ENCODE measurements around the gene CELA2A. TPM values are rescaled to one million over a fixed set of nuclear protein-coding genes. Genes with fewer than 3 reads are reported as not detected.
"Not testable (repeated sequence)": the region's sequence is repeated elsewhere in the genome, so short reads cannot be mapped to it uniquely, and the experiment has no call there.

The CELA2A gene
- total and polyA plus RNA-seq, 4 donors, result 0.11 to 1.5 (median 0.20) TPM; not detected in 1

- not testable (repeated sequence) for DNase-seq; ATAC-seq (ENCODE audit: insufficient read depth, low FRiP score)
- WGBS, 2 donors, result 82 to 97% methylated on average over 5 of the region's 5 CpGs
These were observed 7.4 kb downstream of the CELA2A start for GRCh38 chr1:15463926-15464322.

DNA sequence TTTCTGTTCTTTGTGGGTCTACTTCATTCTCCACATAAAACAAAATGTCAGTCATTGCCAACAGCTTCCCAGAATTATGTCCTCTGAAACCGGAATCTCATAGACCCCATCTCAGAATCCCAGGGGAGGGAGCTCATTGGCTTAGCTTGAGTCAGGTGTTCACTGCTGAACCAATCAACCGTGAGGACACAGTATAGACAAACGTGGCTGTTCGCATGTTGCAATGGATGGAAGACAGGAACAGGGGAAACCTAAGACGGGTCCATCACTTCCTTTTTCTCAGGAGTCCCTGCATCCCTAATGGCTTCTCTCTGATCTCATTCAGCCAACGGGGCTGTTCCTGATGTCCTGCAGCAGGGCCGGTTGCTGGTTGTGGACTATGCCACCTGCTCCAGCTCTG, 9.1 kb downstream of the CELA2A start:
- DNase-seq, result no peak
- Histone ChIP-seq H3K36me3 (ENCODE audit: control insufficient read depth in 4 of 4, insufficient read depth in 4 of 4, low read length in 4 of 4) (no peaks in the 10 kb centered on the region), H3K27ac (ENCODE audit: low read depth in 1 of 2, low read length in 1 of 2) (no peak overlapping the region), H3K9me3 (ENCODE audit: control insufficient read depth in 4 of 4, insufficient read depth in 3 of 4, low read length in 3 of 4) (no peaks in the 10 kb centered on the region), H3K27me3 (ENCODE audit: control insufficient read depth in 3 of 3, insufficient read depth in 3 of 3, low read length in 2 of 3) (no peaks in the 10 kb centered on the region), H3K9ac (ENCODE audit: insufficient read depth in 1 of 2, low read length in 2 of 2) (no peak overlapping the region), H3K4me3 (no peak overlapping the region), H3K4me1 (ENCODE audit: control insufficient read depth in 5 of 5, insufficient read depth in 5 of 5, low read length in 5 of 5) (peaks cover 0 to 8% (median 0%) of the 10 kb centered on the region in 5 donors)
- TF ChIP-seq, protein P1, sequence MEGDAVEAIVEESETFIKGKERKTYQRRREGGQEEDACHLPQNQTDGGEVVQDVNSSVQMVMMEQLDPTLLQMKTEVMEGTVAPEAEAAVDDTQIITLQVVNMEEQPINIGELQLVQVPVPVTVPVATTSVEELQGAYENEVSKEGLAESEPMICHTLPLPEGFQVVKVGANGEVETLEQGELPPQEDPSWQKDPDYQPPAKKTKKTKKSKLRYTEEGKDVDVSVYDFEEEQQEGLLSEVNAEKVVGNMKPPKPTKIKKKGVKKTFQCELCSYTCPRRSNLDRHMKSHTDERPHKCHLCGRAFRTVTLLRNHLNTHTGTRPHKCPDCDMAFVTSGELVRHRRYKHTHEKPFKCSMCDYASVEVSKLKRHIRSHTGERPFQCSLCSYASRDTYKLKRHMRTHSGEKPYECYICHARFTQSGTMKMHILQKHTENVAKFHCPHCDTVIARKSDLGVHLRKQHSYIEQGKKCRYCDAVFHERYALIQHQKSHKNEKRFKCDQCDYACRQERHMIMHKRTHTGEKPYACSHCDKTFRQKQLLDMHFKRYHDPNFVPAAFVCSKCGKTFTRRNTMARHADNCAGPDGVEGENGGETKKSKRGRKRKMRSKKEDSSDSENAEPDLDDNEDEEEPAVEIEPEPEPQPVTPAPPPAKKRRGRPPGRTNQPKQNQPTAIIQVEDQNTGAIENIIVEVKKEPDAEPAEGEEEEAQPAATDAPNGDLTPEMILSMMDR (IDR thresholded peaks at IDR 0.05; ENCODE audit: control extremely low read depth, extremely low read depth), result no peak
- WGBS, 2 donors, result 60 to 70% methylated on average over 7 of the region's 7 CpGs
- ATAC-seq (ENCODE audit: insufficient read depth, low FRiP score), result no peak

More at GRCh38 chr1:15463926-15464322, 7.4 kb downstream of the CELA2A start:
- H3K9me3 ChIP-seq (ENCODE audit: control insufficient read depth in 4 of 4, insufficient read depth in 3 of 4, low read length in 3 of 4); H3K27me3 ChIP-seq (ENCODE audit: control insufficient read depth in 3 of 3, insufficient read depth in 3 of 3, low read length in 2 of 3); H3K27ac ChIP-seq (ENCODE audit: low read depth in 1 of 2, low read length in 1 of 2); H3K4me1 ChIP-seq (ENCODE audit: control insufficient read depth in 5 of 5, insufficient read depth in 5 of 5, low read length in 5 of 5); H3K9ac ChIP-seq (ENCODE audit: insufficient read depth in 1 of 2, low read length in 2 of 2); H3K36me3 ChIP-seq (ENCODE audit: control insufficient read depth in 4 of 4, insufficient read depth in 4 of 4, low read length in 4 of 4); H3K4me3 ChIP-seq: not testable (repeated sequence)

DNA sequence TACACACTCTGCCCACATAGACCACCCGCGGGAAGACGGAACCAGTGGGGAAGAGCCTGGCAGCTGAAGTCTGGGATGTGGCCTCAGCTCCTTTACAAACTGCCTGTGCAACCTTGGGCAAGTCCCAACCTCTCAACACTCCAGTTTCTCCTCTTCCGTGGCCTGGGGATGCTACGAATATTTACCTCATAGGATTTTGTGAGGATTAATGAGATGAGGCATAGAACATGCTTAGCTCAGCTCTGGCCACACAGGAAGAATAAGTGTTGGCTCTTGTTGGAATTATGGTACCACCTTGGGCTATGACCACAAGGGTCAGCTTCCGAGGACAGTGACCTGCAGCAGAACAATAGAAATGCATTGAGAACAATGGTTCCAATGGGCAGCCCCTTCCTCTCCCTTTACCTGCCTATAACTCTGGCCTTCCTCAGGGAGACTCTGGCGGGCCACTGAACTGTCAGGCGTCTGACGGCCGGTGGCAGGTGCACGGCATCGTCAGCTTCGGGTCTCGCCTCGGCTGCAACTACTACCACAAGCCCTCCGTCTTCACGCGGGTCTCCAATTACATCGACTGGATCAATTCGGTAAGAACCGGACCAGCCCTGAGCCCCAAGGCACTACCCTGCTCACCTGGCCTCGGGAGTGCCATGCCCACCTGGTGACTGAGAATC, 10.6 kb downstream of the CELA2A start:
- H3K36me3 ChIP-seq (ENCODE audit: control insufficient read depth in 4 of 4, insufficient read depth in 4 of 4, low read length in 4 of 4); H3K27ac ChIP-seq (ENCODE audit: low read depth in 1 of 2, low read length in 1 of 2); H3K4me3 ChIP-seq; H3K9ac ChIP-seq (ENCODE audit: insufficient read depth in 1 of 2, low read length in 2 of 2); ATAC-seq (ENCODE audit: insufficient read depth, low FRiP score); H3K9me3 ChIP-seq (ENCODE audit: control insufficient read depth in 4 of 4, insufficient read depth in 3 of 4, low read length in 3 of 4); H3K4me1 ChIP-seq (ENCODE audit: control insufficient read depth in 5 of 5, insufficient read depth in 5 of 5, low read length in 5 of 5); H3K27me3 ChIP-seq (ENCODE audit: control insufficient read depth in 3 of 3, insufficient read depth in 3 of 3, low read length in 2 of 3); DNase-seq: not testable (repeated sequence)
- WGBS, 2 donors, result 92 to 95% methylated on average over 22 of the region's 22 CpGs

DNA sequence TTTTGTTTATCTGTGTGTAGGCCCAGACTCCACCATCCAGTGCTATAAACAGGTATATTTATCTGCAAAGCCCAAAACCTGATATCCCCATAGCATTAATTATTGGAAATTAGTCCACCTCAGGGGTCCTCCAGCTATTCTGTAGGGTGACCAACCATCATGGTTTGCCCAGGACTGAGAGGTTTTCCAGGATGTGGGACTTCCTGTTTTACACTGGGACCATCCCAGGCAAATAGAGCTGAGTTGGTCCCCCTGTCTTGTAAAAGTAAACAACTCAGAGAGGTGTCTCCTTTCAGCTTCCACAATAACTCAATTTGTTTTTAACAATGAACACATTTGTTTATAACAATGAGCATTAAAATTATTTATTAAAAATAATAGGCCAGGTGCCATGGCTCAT, 11.6 kb downstream of the CELA2A start:
- no peaks in the 10 kb centered on the region for H3K27me3 ChIP-seq (ENCODE audit: control insufficient read depth in 3 of 3, insufficient read depth in 3 of 3, low read length in 2 of 3)
- no peak overlapping the region for H3K27ac ChIP-seq (ENCODE audit: low read depth in 1 of 2, low read length in 1 of 2)
- ATAC-seq (ENCODE audit: insufficient read depth, low FRiP score), result no peak
- no peak overlapping the region for H3K4me3 ChIP-seq
- H3K9me3 ChIP-seq (ENCODE audit: control insufficient read depth in 4 of 4, insufficient read depth in 3 of 4, low read length in 3 of 4), result no peaks in the 10 kb centered on the region
- H3K4me1 ChIP-seq (ENCODE audit: control insufficient read depth in 5 of 5, insufficient read depth in 5 of 5, low read length in 5 of 5), result peaks cover 0 to 4% (median 0%) of the 10 kb centered on the region in 5 donors
- no peak overlapping the region for H3K9ac ChIP-seq (ENCODE audit: insufficient read depth in 1 of 2, low read length in 2 of 2)
- TF ChIP-seq, protein P1 (IDR thresholded peaks at IDR 0.05; ENCODE audit: control extremely low read depth, extremely low read depth), result no peak
- DNase-seq, result no peak
- no peaks in the 10 kb centered on the region for H3K36me3 ChIP-seq (ENCODE audit: control insufficient read depth in 4 of 4, insufficient read depth in 4 of 4, low read length in 4 of 4)
